ENCODE data around the gene SYCE1L.

- TF ChIP-seq POLR2AphosphoS5 (IDR thresholded peaks at IDR 0.05) (no peak), CTCF (IDR thresholded peaks at IDR 0.05) (no peak), EP300 (IDR thresholded peaks at IDR 0.05) (no peak)
These were observed 34.8 kb downstream of the SYCE1L start for GRCh38 chr16:77233799-77234519.
